Uterus (tissue), 2 donors: Measurements from ENCODE around the gene OR9Q1.

Experiments used
- POLR2A ChIP-seq, 2 donors: fragments of 450-650 bp; IDR thresholded peaks; one replicate each; pipeline ENCODE4 v1.6.1; 2016; ENCODE audit warnings: antibody characterized with exemption in 2 of 2, mild to moderate bottlenecking in 1 of 2, moderate library complexity in 1 of 2
- TF ChIP-seq, protein P1 (sequence below), 4 experiments: fragments of 200-600 bp in 2 of 4; fragments of 450-650 bp in 2 of 4; sonication (generic) in 2 of 4; IDR thresholded peaks; one replicate each; pipeline ENCODE4 v1.5.1; 2016 to 2019; ENCODE audit warnings: antibody characterized with exemption in 4 of 4, mild to moderate bottlenecking in 2 of 4, moderate library complexity in 1 of 4

DNA sequence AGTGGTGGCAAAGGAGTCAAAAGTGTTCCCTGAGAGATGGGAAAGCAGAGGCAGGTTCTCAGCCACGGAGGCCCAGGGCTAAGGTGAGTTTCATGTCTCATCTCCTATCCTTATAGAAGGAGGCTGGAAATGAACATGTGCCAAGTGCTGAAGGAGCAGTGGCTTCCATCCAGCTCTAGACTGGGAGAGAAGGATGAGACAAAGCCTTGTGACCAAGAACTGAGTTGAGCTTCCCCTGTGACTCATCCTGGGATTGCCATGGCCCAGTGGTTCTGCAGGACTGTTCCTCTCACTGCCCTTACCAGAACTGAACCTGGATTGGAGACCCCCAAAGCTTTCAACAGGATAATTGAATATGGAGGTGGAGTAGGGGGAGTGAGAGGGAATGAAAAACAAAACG lies 16.7 kb upstream of the OR9Q1 start:
- TF ChIP-seq, protein P1, sequence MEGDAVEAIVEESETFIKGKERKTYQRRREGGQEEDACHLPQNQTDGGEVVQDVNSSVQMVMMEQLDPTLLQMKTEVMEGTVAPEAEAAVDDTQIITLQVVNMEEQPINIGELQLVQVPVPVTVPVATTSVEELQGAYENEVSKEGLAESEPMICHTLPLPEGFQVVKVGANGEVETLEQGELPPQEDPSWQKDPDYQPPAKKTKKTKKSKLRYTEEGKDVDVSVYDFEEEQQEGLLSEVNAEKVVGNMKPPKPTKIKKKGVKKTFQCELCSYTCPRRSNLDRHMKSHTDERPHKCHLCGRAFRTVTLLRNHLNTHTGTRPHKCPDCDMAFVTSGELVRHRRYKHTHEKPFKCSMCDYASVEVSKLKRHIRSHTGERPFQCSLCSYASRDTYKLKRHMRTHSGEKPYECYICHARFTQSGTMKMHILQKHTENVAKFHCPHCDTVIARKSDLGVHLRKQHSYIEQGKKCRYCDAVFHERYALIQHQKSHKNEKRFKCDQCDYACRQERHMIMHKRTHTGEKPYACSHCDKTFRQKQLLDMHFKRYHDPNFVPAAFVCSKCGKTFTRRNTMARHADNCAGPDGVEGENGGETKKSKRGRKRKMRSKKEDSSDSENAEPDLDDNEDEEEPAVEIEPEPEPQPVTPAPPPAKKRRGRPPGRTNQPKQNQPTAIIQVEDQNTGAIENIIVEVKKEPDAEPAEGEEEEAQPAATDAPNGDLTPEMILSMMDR (IDR thresholded peaks at IDR 0.05): no peak
- TF ChIP-seq POLR2A (IDR thresholded peaks at IDR 0.05): no peak
